ENCODE results near the gene NFYC. TPM values are rescaled to one million over a fixed set of nuclear protein-coding genes. Genes with fewer than 3 reads are reported as not detected.

NFYC gene
- total RNA-seq, 1 donor from 2014 or later: 31.8 TPM

GRCh38 chr1:40792036-40792435, 100.5 kb downstream of the NFYC start:
- FAIRE-seq (no peak), DNase-seq (ENCODE audit: low spot score in 2 of 2) (no peak)

DNA sequence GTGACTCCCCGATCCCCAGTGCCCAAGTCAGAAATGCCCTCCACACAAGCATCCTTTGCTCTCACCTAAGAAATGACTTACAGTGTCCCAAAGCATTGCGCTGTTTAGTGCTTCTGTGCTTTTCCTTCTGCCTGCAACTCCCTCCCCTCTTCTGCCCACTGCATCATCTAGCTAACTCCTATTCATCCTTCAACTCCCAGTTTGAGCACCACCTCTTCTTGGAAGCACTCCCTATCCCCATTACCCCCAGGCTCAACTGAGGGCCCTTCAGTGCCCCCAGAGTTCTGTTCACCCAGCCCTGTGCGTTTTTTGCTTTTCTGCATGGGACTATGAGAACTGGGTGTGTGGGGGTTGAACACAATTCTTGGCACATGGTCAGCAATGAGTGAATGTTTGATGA, 102.1 kb downstream of the NFYC start:
- no peak for FAIRE-seq
- no peak for DNase-seq (ENCODE audit: low spot score in 2 of 2)

GRCh38 chr1:40794048-40794447, 102.5 kb downstream of the NFYC start:
- no peak for DNase-seq (ENCODE audit: low spot score in 2 of 2)
- no peak for FAIRE-seq

DNA sequence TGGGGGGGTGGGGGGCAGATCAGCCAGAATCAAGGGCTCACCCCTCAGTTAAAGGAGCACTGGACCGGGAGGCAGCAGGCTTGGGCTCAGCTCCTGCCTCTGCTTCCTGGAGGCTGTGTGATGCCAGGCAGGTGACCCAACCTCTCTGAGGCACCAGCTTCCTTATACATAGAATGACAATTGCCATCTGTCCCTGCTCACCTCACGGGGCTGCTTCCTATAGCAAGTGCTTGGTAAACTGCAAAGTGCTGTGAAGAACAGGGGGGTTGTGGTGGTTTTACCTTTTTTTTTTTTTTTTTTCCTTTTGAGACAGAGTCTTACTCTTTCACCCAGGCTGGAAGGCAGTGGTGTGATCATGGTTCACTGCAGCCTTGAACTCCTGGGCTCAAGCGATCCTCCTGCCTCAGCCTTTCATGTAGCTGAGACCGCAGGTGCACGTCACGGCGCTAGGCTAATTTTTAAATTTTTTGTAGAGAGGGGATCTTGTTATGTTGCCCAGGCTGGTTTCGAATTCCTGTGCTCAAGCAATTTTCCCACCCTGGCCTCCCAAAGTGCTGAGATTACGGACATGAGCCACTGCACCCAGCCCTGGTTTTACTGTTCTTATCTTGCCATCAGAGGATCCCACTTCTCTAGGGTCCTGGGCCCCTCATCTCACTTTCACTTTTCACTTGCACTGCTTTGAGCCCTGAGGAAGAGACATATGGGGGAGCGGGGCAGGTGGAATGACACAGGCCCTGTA, 103.6 kb downstream of the NFYC start:
- DNase-seq (ENCODE audit: low spot score in 2 of 2) (no peak), FAIRE-seq (no peak)

- no peak for FAIRE-seq
- no peak for DNase-seq (ENCODE audit: low spot score in 2 of 2)
Observed at GRCh38 chr1:40795811-40796586, 104.5 kb downstream of the NFYC start.

DNA sequence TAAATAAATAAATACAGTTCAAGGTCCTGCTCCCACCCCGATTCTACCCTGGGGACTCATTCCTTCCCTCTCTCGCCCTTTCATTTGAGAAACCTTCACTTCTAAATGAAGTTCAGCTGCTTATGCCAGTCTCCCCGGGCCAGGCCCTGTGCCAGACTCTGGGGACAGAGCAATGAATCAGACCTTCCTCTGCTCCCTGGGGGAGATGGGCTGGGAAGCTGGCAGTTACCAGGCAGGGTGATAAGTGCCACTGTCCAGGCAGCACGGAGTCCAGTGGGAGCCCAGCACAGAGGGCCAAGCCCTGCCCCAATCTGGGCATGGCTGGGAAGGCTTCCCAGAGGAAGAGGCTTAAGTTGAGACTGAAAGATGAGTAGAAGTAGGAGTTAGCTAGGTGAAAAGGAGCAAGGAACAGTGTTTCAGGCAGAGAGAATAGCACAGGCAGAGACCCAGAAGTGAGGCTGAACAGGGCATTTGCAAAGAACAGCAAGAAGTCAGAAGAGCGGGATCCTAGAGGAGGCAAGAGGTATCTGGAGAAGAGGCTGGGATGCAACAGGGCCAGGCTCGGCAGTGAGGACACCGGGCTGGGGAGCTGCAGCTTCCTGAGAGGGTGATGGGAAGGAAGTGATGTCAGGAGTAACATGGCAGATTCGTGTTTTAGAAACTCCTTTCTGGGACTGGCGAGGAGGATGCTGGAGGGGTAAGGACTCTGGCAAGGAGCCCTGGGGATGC, 105.6 kb downstream of the NFYC start:
- DNase-seq (ENCODE audit: low spot score in 2 of 2): no peak
- FAIRE-seq: no peak

GRCh38 chr1:40797668-40798010, 106.1 kb downstream of the NFYC start:
- DNase-seq (ENCODE audit: low spot score in 2 of 2) (no peak), FAIRE-seq (no peak)

DNA sequence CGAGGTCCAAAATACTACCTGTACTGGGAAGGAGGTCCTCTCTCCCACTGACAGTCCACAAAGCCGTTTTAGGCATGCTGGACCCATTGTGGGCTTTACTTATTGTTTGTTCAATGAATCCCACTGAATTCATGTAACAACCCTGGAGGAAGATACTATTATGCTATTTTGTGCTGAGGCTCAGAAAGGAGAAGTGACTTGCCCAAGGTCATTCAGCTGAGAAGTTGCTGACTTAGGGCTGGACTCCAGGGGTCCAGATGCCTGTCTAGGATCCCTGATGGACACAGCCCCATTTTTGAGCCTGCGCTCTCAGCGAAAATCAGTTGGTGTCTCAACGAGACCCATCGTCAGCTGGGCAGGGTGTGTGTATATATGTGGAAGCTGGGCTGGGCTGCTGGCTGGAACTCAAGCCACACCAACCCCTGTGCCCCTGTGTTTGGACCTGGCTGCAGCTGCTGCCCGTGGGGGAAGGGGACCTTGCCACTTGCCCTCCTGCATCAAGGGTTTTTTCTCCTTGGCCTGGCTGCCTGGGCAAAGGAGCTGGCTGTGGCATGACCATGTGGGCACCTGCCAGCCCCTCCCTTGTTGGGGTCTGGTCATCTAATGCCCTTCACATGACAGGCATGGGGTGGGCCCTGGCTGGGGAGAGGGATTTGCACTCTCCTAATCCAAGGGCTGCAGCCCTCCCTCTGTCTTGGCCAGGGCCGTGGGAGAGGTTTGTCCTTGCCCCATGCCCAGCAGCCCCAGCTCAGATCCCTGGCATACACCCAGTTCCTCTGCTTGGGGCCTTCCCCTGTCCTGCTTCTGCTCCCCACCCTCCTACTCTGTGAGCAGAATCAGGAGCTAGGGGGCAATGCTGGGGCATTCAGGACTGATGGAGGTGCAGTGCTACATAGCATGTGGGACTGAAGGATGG, 107.1 kb downstream of the NFYC start:
- FAIRE-seq (no peak), DNase-seq (ENCODE audit: low spot score in 2 of 2) (no peak)

- no peak for DNase-seq (ENCODE audit: low spot score in 2 of 2)
Observed at GRCh38 chr1:40799351-40799867, 107.9 kb downstream of the NFYC start.

GRCh38 chr1:40801742-40802077, 110.2 kb downstream of the NFYC start:
- DNase-seq (ENCODE audit: low spot score in 2 of 2): no peak
- no peak for FAIRE-seq

More at GRCh38 chr1:40799351-40799867, 107.9 kb downstream of the NFYC start:
- no peak for FAIRE-seq

GRCh38 chr1:40802078-40802741, 110.7 kb downstream of the NFYC start:
- FAIRE-seq (no peak), DNase-seq (ENCODE audit: low spot score in 2 of 2) (peak in 1 of 2 donors; percentile 93)

DNA sequence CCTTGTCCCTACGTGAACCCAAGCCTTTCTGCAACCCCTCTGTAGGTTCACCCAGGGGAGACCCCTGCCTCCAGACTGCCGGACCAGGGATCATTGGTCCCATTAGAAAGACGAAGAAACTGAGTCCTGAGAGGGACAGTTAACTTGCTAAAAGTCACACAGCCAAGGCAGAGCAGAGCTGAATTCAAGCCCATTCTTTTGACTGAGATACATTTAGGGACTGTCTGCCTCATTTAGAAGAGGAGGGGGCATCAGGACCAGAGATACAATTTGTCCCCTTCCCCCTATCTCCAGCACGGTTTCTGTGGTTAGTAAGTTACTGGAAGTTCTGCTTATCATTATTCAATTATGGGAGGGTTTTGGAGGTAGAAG, 111.2 kb downstream of the NFYC start:
- no peak for FAIRE-seq

GRCh38 chr1:40803447-40803846, 111.9 kb downstream of the NFYC start:
- no peak for DNase-seq (ENCODE audit: low spot score in 2 of 2)
- no peak for FAIRE-seq

More for the DNA sequence above, 111.2 kb downstream of the NFYC start:
- DNase-seq (ENCODE audit: low spot score in 2 of 2): no peak

DNA sequence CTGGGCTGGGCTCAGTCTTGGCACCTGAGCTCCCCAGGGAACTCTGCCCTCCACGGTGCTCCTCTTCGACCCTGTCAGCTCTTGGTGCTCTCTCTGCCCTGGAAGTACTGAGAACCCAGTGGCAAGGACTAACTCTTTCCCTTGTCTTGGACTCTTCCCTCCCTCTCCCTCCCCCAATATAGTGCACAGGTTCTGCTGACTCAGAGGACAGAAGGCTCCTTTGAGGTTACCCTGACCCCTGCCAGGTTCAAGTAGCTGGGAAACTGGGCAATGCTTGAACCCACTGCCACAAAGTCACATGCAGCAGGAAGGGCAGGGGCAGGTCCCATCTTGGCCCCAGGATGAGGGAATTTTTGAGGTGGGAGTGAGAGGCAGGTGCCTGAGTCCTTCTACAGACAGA, 112.4 kb downstream of the NFYC start:
- FAIRE-seq (no peak), DNase-seq (ENCODE audit: low spot score in 2 of 2) (no peak)

- no peak for FAIRE-seq
- no peak for DNase-seq (ENCODE audit: low spot score in 2 of 2)
Observed at GRCh38 chr1:40806240-40806639, 114.7 kb downstream of the NFYC start.

DNA sequence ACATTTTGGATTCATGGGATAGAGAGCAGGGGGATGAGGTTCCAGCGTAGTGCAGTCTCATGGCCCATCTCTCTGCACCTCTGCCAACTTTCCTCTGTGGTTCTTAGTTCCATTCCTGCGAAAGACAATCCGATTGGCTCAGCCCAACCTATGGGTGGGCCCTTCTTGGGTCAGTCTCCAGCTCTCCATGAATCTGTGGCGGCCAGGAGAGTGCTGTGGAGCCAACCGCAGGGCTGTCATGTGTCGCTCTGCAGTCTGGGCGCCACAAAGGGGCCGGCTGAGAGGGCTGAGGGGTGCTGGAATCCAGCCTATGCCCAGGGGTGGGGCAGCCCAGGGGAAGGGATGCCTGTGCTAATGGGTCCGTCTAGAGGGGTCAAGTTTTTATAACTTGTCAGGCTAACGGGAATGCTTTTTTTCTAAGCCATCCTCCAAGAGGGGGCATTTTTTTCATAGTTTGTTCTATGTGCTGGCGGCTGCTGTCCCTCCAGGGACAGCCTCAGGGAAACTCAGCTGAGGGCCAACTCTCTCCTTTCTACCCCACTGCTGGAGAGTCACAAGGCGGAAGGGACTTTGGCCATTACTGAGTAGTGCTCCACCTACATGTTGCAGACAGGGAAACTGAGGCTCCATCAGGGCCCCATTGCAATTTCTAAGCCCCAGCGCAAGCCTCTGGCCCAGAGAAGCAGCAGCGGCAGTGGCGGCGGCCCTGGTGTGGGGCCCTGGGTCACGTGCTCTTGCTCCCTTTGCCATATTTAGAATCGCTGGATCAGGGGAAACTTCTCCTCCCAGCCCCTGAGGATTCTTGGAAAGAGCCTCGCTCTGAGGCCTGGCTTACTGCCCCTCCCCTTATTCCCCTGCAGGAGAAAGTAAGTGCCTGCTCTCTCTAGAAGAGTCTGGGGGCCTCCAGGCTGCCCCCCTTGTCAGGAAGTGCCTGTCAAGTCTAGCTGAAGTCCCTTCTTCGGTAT, 115.5 kb downstream of the NFYC start:
- DNase-seq (ENCODE audit: low spot score in 2 of 2) (no peak), FAIRE-seq (no peak)

GRCh38 chr1:40808002-40808401, 116.5 kb downstream of the NFYC start:
- FAIRE-seq: no peak

GRCh38 chr1:40808444-40808843, 116.9 kb downstream of the NFYC start:
- no peak for DNase-seq (ENCODE audit: low spot score in 2 of 2)
- FAIRE-seq: no peak

More at GRCh38 chr1:40808002-40808401, 116.5 kb downstream of the NFYC start:
- no peak for DNase-seq (ENCODE audit: low spot score in 2 of 2)
